ENCODE data around the gene SLC35F3. TPM values are rescaled to one million over a fixed set of nuclear protein-coding genes. Genes with fewer than 3 reads are reported as not detected.

Gene SLC35F3
- total RNA-seq, 1 experiment from 2014 or later, result 22.7 TPM

- H3K9me3 ChIP-seq (ENCODE audit: low read depth, low read length, poor library complexity, severe bottlenecking), result peaks cover 4% of the 10 kb centered on the region
- no peak for DNase-seq (ENCODE audit: low spot score)
- H3K4me1 ChIP-seq (ENCODE audit: insufficient read depth, low read length, poor library complexity, severe bottlenecking), result no peaks in the 10 kb centered on the region
- BruUV-seq (replicated peaks), result no TSS peak
- no peak overlapping the region for H3K27ac ChIP-seq (ENCODE audit: low read depth, low read length, poor library complexity, severe bottlenecking)
- H3K36me3 ChIP-seq (ENCODE audit: insufficient read depth, low read length, poor library complexity, severe bottlenecking), result no peaks in the 10 kb centered on the region
- H3K4me3 ChIP-seq (ENCODE audit: low read depth, low read length, poor library complexity, severe bottlenecking), result no peak overlapping the region
- no peaks in the 10 kb centered on the region for H3K27me3 ChIP-seq (replicated peaks; ENCODE audit: insufficient read depth, low read depth, low read length, poor library complexity)
- TF ChIP-seq CTCF (conservative IDR thresholded peaks at IDR 0.05; ENCODE audit: low read depth, low read length), result no peak
- no peak for TF ChIP-seq EZH2 (IDR thresholded peaks at IDR 0.05; ENCODE audit: borderline replicate concordance, low read depth, low read length, poor library complexity, severe bottlenecking)
- ChIA-PET POLR2A (ENCODE audit: low non-redundant PET) (no interaction called here), CTCF (no interaction called here)
- intact Hi-C loops (cut with micrococcal nuclease; ENCODE audit: unreplicated experiment), result no loop called here
Measured at GRCh38 chr1:234205966-234206365, 301.5 kb downstream of the SLC35F3 start.

GRCh38 chr1:234206651-234207284 lies 302.3 kb downstream of the SLC35F3 start:
- TF ChIP-seq CTCF (conservative IDR thresholded peaks at IDR 0.05; ENCODE audit: low read depth, low read length) (no peak), EZH2 (IDR thresholded peaks at IDR 0.05; ENCODE audit: borderline replicate concordance, low read depth, low read length, poor library complexity, severe bottlenecking) (no peak)
- H3K9me3 ChIP-seq (ENCODE audit: low read depth, low read length, poor library complexity, severe bottlenecking), result peaks cover 4% of the 10 kb centered on the region
- ChIA-PET CTCF (no interaction called here), POLR2A (ENCODE audit: low non-redundant PET) (no interaction called here)
- intact Hi-C loops (cut with micrococcal nuclease; ENCODE audit: unreplicated experiment), result no loop called here
- BruUV-seq (replicated peaks), result no TSS peak
- no peak overlapping the region for H3K4me3 ChIP-seq (ENCODE audit: low read depth, low read length, poor library complexity, severe bottlenecking)
- H3K27ac ChIP-seq (ENCODE audit: low read depth, low read length, poor library complexity, severe bottlenecking), result no peak overlapping the region
- H3K27me3 ChIP-seq (replicated peaks; ENCODE audit: insufficient read depth, low read depth, low read length, poor library complexity), result no peaks in the 10 kb centered on the region
- no peaks in the 10 kb centered on the region for H3K4me1 ChIP-seq (ENCODE audit: insufficient read depth, low read length, poor library complexity, severe bottlenecking)
- DNase-seq (ENCODE audit: low spot score), result no peak
- no peaks in the 10 kb centered on the region for H3K36me3 ChIP-seq (ENCODE audit: insufficient read depth, low read length, poor library complexity, severe bottlenecking)

GRCh38 chr1:234208351-234208750 lies 303.9 kb downstream of the SLC35F3 start:
- TF ChIP-seq CTCF (conservative IDR thresholded peaks at IDR 0.05; ENCODE audit: low read depth, low read length) (no peak), EZH2 (IDR thresholded peaks at IDR 0.05; ENCODE audit: borderline replicate concordance, low read depth, low read length, poor library complexity, severe bottlenecking) (no peak)
- H3K9me3 ChIP-seq (ENCODE audit: low read depth, low read length, poor library complexity, severe bottlenecking), result peaks cover 4% of the 10 kb centered on the region
- CTCF ChIA-PET, result interaction anchor here (1.2 kb wide), 1 partner anchor 102 kb away, joined by 3 read pairs; no protein-coding TSS in a partner anchor
- DNase-seq (ENCODE audit: low spot score), result no peak
- H3K4me3 ChIP-seq (ENCODE audit: low read depth, low read length, poor library complexity, severe bottlenecking), result no peak overlapping the region
- POLR2A ChIA-PET (ENCODE audit: low non-redundant PET), result no interaction called here
- H3K4me1 ChIP-seq (ENCODE audit: insufficient read depth, low read length, poor library complexity, severe bottlenecking), result peaks cover 13% of the 10 kb centered on the region
- H3K36me3 ChIP-seq (ENCODE audit: insufficient read depth, low read length, poor library complexity, severe bottlenecking), result no peaks in the 10 kb centered on the region
- H3K27ac ChIP-seq (ENCODE audit: low read depth, low read length, poor library complexity, severe bottlenecking), result no peak overlapping the region
- H3K27me3 ChIP-seq (replicated peaks; ENCODE audit: insufficient read depth, low read depth, low read length, poor library complexity), result no peaks in the 10 kb centered on the region
- BruUV-seq (replicated peaks), result no TSS peak
- intact Hi-C loops (cut with micrococcal nuclease; ENCODE audit: unreplicated experiment), result no loop called here
